ENCODE measurements around the gene TFF1.

The TFF1 gene

GRCh38 chr21:42375506-42375905 lies 9.2 kb upstream of the TFF1 start:
- H4K91ac ChIP-seq (ENCODE audit: low read length), result no peak overlapping the region

DNA sequence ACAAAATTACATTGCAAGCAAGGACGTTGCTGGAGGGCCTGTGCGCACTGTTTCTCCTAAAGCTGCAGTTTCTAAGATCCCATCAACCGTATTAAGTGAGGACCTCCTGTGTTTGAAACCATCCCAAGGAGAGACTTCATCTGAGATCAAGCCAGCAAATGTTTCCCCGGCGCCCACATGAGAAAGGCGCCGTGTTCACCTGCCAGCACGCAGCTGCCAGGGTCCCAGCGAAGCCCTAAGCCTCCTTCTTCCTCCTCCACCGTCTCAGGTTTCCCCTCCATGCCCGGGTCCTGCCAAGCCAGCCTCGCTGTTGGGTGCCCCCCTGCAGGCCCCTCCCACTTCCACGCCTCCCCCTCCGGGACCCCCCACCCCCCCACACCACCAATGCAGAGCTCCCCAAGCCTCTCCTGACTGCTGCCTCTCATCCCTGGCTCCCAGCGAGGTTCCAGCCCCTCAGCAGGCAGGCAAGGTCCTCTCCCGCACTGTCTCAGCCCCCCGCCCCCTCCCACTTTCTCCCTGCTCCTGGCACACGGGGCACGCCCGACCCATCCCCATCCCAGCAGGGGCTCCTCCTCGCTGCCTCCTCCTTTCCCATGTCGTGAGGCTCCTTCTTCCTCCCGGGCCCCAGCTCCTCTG lies 8.6 kb upstream of the TFF1 start:
- no peak overlapping the region for H2BK5ac ChIP-seq (ENCODE audit: low read depth, low read length, poor library complexity, severe bottlenecking)
- H4K8ac ChIP-seq (ENCODE audit: low read length), result no peak overlapping the region
- H3K4ac ChIP-seq (ENCODE audit: low read depth in 1 of 2, low read length in 2 of 2), result no peak overlapping the region
- H3K4me3 ChIP-seq (ENCODE audit: insufficient read depth in 1 of 2, low read depth in 1 of 2, low read length in 2 of 2), result no peak overlapping the region
- H3K36me3 ChIP-seq (ENCODE audit: control insufficient read depth in 1 of 2, insufficient read depth in 2 of 2, low read depth in 1 of 2, low read length in 2 of 2), result no peaks in the 10 kb centered on the region
- H3K4me1 ChIP-seq (ENCODE audit: control insufficient read depth, insufficient read depth, low read depth, low read length), result no peaks in the 10 kb centered on the region
- no peak overlapping the region for H2BK15ac ChIP-seq (ENCODE audit: low read depth, poor library complexity, severe bottlenecking)
- H3K27me3 ChIP-seq (ENCODE audit: control insufficient read depth in 1 of 2, insufficient read depth in 1 of 2, low read length in 2 of 2), result peaks cover 21 to 69% of the 10 kb centered on the region in 2 experiments
- no peak overlapping the region for H2BK120ac ChIP-seq (ENCODE audit: low read depth, low read length)
- no peak overlapping the region for H3K9ac ChIP-seq (ENCODE audit: low read length)
- no peak overlapping the region for H4K91ac ChIP-seq (ENCODE audit: low read length)
- H3K9me3 ChIP-seq (ENCODE audit: control insufficient read depth, low read length), result no peaks in the 10 kb centered on the region
- H3K14ac ChIP-seq (ENCODE audit: low read length in 2 of 2), result no peak overlapping the region
- H2BK12ac ChIP-seq (ENCODE audit: low read length in 2 of 2), result no peak overlapping the region
- no peak overlapping the region for H2AK5ac ChIP-seq (ENCODE audit: low read length, severe bottlenecking)
- DNase-seq, result no peak
- H2AFZ ChIP-seq (ENCODE audit: low read depth, low read length), result no peak overlapping the region
- no peak overlapping the region for H3K18ac ChIP-seq (ENCODE audit: low read depth in 1 of 2, low read length in 2 of 2)
- no peak overlapping the region for H3K4me2 ChIP-seq (ENCODE audit: low read length, poor library complexity, severe bottlenecking)
- 50% methylated on average over 23 of the region's 23 CpGs for WGBS
- no peaks in the 10 kb centered on the region for H3K79me1 ChIP-seq (replicated peaks; ENCODE audit: low read length, poor library complexity, severe bottlenecking)
- no peak overlapping the region for H3K27ac ChIP-seq (ENCODE audit: low read length, poor library complexity, severe bottlenecking)
- H3K23ac ChIP-seq (ENCODE audit: low read length in 2 of 2), result no peak overlapping the region

More at GRCh38 chr21:42375506-42375905, 9.2 kb upstream of the TFF1 start:
- Histone ChIP-seq H2BK15ac (ENCODE audit: low read depth, poor library complexity, severe bottlenecking) (no peak overlapping the region), H3K23ac (ENCODE audit: low read length in 2 of 2) (no peak overlapping the region), H3K4me3 (ENCODE audit: insufficient read depth in 1 of 2, low read depth in 1 of 2, low read length in 2 of 2) (no peak overlapping the region), H3K36me3 (ENCODE audit: control insufficient read depth in 1 of 2, insufficient read depth in 2 of 2, low read depth in 1 of 2, low read length in 2 of 2) (no peaks in the 10 kb centered on the region), H3K9me3 (ENCODE audit: control insufficient read depth, low read length) (no peaks in the 10 kb centered on the region), H2BK120ac (ENCODE audit: low read depth, low read length) (no peak overlapping the region), H2BK12ac (ENCODE audit: low read length in 2 of 2) (no peak overlapping the region), H3K27ac (ENCODE audit: low read length, poor library complexity, severe bottlenecking) (no peak overlapping the region), H3K4me2 (ENCODE audit: low read length, poor library complexity, severe bottlenecking) (no peak overlapping the region), H3K18ac (ENCODE audit: low read depth in 1 of 2, low read length in 2 of 2) (no peak overlapping the region), H3K9ac (ENCODE audit: low read length) (no peak overlapping the region), H2AFZ (ENCODE audit: low read depth, low read length) (no peak overlapping the region), H3K4ac (ENCODE audit: low read depth in 1 of 2, low read length in 2 of 2) (no peak overlapping the region), H3K14ac (ENCODE audit: low read length in 2 of 2) (no peak overlapping the region), H3K4me1 (ENCODE audit: control insufficient read depth, insufficient read depth, low read depth, low read length) (no peaks in the 10 kb centered on the region), H2BK5ac (ENCODE audit: low read depth, low read length, poor library complexity, severe bottlenecking) (no peak overlapping the region), H4K8ac (ENCODE audit: low read length) (no peak overlapping the region), H2AK5ac (ENCODE audit: low read length, severe bottlenecking) (no peak overlapping the region), H3K27me3 (ENCODE audit: control insufficient read depth in 1 of 2, insufficient read depth in 1 of 2, low read length in 2 of 2) (peaks cover 21 to 65% of the 10 kb centered on the region in 2 experiments), H3K79me1 (replicated peaks; ENCODE audit: low read length, poor library complexity, severe bottlenecking) (no peaks in the 10 kb centered on the region)
- DNase-seq, result no peak
- 78% methylated on average over 11 of the region's 11 CpGs for WGBS

DNA sequence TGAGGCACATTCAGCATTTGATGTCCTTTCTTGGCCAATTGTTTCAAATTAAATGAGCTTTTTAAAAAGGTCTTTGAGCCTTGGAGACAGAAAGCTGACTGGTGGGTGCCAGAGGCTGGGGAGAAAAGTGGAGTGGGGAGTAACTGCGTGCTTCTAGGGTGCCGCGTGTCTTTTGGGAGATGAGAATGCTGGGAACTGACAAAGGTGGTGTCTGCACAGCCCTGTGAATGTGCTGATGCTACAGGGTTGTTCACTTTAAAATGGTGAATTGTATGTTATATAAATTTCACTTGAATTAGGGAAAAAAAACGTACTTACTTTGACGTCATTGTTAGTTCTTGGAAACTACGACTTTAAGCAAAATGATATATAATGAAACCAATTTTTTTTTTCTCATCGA lies 8.1 kb upstream of the TFF1 start:
- Histone ChIP-seq H3K27ac (ENCODE audit: low read length, poor library complexity, severe bottlenecking) (no peak overlapping the region), H2AFZ (ENCODE audit: low read depth, low read length) (no peak overlapping the region), H3K36me3 (ENCODE audit: control insufficient read depth in 1 of 2, insufficient read depth in 2 of 2, low read depth in 1 of 2, low read length in 2 of 2) (no peaks in the 10 kb centered on the region), H3K9me3 (ENCODE audit: control insufficient read depth, low read length) (no peaks in the 10 kb centered on the region), H2BK15ac (ENCODE audit: low read depth, poor library complexity, severe bottlenecking) (no peak overlapping the region), H3K23ac (ENCODE audit: low read length in 2 of 2) (no peak overlapping the region), H3K4ac (ENCODE audit: low read depth in 1 of 2, low read length in 2 of 2) (no peak overlapping the region), H2AK5ac (ENCODE audit: low read length, severe bottlenecking) (no peak overlapping the region), H3K18ac (ENCODE audit: low read depth in 1 of 2, low read length in 2 of 2) (no peak overlapping the region), H2BK5ac (ENCODE audit: low read depth, low read length, poor library complexity, severe bottlenecking) (no peak overlapping the region), H3K14ac (ENCODE audit: low read length in 2 of 2) (no peak overlapping the region), H3K9ac (ENCODE audit: low read length) (no peak overlapping the region), H3K4me2 (ENCODE audit: low read length, poor library complexity, severe bottlenecking) (no peak overlapping the region), H3K27me3 (ENCODE audit: control insufficient read depth in 1 of 2, insufficient read depth in 1 of 2, low read length in 2 of 2) (peaks cover 21 to 68% of the 10 kb centered on the region in 2 experiments), H4K91ac (ENCODE audit: low read length) (no peak overlapping the region), H3K4me1 (ENCODE audit: control insufficient read depth, insufficient read depth, low read depth, low read length) (no peaks in the 10 kb centered on the region), H3K4me3 (ENCODE audit: insufficient read depth in 1 of 2, low read depth in 1 of 2, low read length in 2 of 2) (no peak overlapping the region), H4K8ac (ENCODE audit: low read length) (no peak overlapping the region), H2BK12ac (ENCODE audit: low read length in 2 of 2) (no peak overlapping the region), H2BK120ac (ENCODE audit: low read depth, low read length) (no peak overlapping the region), H3K79me1 (replicated peaks; ENCODE audit: low read length, poor library complexity, severe bottlenecking) (no peaks in the 10 kb centered on the region)
- WGBS, result 92% methylated on average over 7 of the region's 7 CpGs
- DNase-seq, result no peak

- Histone ChIP-seq H3K27ac (ENCODE audit: low read length, poor library complexity, severe bottlenecking) (no peak overlapping the region), H4K8ac (ENCODE audit: low read length) (no peak overlapping the region), H3K4me1 (ENCODE audit: control insufficient read depth, insufficient read depth, low read depth, low read length) (no peaks in the 10 kb centered on the region), H3K27me3 (ENCODE audit: control insufficient read depth in 1 of 2, insufficient read depth in 1 of 2, low read length in 2 of 2) (peaks cover 21 to 71% of the 10 kb centered on the region in 2 experiments), H3K4me3 (ENCODE audit: insufficient read depth in 1 of 2, low read depth in 1 of 2, low read length in 2 of 2) (no peak overlapping the region), H3K9ac (ENCODE audit: low read length) (no peak overlapping the region), H3K4me2 (ENCODE audit: low read length, poor library complexity, severe bottlenecking) (no peak overlapping the region), H2BK12ac (ENCODE audit: low read length in 2 of 2) (no peak overlapping the region), H3K79me1 (replicated peaks; ENCODE audit: low read length, poor library complexity, severe bottlenecking) (no peaks in the 10 kb centered on the region), H2BK15ac (ENCODE audit: low read depth, poor library complexity, severe bottlenecking) (no peak overlapping the region), H2BK120ac (ENCODE audit: low read depth, low read length) (no peak overlapping the region), H3K4ac (ENCODE audit: low read depth in 1 of 2, low read length in 2 of 2) (no peak overlapping the region), H2BK5ac (ENCODE audit: low read depth, low read length, poor library complexity, severe bottlenecking) (no peak overlapping the region), H3K36me3 (ENCODE audit: control insufficient read depth in 1 of 2, insufficient read depth in 2 of 2, low read depth in 1 of 2, low read length in 2 of 2) (no peaks in the 10 kb centered on the region), H3K18ac (ENCODE audit: low read depth in 1 of 2, low read length in 2 of 2) (no peak overlapping the region), H3K9me3 (ENCODE audit: control insufficient read depth, low read length) (no peaks in the 10 kb centered on the region), H2AK5ac (ENCODE audit: low read length, severe bottlenecking) (no peak overlapping the region), H2AFZ (ENCODE audit: low read depth, low read length) (no peak overlapping the region), H3K23ac (ENCODE audit: low read length in 2 of 2) (no peak overlapping the region), H3K14ac (ENCODE audit: low read length in 2 of 2) (no peak overlapping the region), H4K91ac (ENCODE audit: low read length) (no peak overlapping the region)
- 83% methylated on average over 16 of the region's 16 CpGs for WGBS
- no peak for DNase-seq
Observed at GRCh38 chr21:42373908-42374455, 7.6 kb upstream of the TFF1 start.
